PC-9 (cell line): ENCODE measurements around the gene SLC5A5. TPM values are rescaled to one million over a fixed set of nuclear protein-coding genes. Genes with fewer than 3 reads are reported as not detected.

ENCODE experiments used
- BruUV-seq: library from RNA; stranded (reverse); fragments of 400-500 nt; replicated peaks from 2 replicates; lab custom pipeline; 2021; lab: Mats Ljungman, UMichigan
- CTCF ChIA-PET: fragments of 300-600 bp; sonication (Branson Sonifier 250); formaldehyde crosslinking; loops from one replicate; lab custom pipeline; 2022; ENCODE audit warnings: antibody characterized with exemption; lab: Charles Lee
- POLR2A ChIA-PET: fragments of 300-600 bp; sonication (Branson Sonifier 250); formaldehyde crosslinking; loops from one replicate; lab custom pipeline; 2022; ENCODE audit warnings: antibody characterized with exemption; ENCODE audit not compliant: unreplicated experiment; lab: Charles Lee
- DNase-seq, 2 experiments: peaks; one replicate each; pipeline versions ENCODE4 v3.0.0 to v3.0.0-alpha.2; 2015 to 2022; ENCODE audit warnings: mixed read lengths in 1 of 2
- H2AFZ ChIP-seq: fragments of 200-600 bp; sonication (generic); 2 replicates; pipeline ENCODE4 v1.8.1; 2017; ENCODE audit warnings: antibody characterized with exemption
- H3F3A ChIP-seq: fragments of 200-600 bp; sonication (generic); 2 replicates; pipeline ENCODE4 v1.8.1; 2017; ENCODE audit warnings: antibody characterized with exemption, mild to moderate bottlenecking, low read depth; ENCODE audit not compliant: insufficient read depth
- H3K27ac ChIP-seq: fragments of 200-600 bp; sonication (generic); 2 replicates; pipeline ENCODE4 v1.6.1; 2016; ENCODE audit warnings: mixed run types
- H3K27me3 ChIP-seq: fragments of 200-600 bp; sonication (generic); 2 replicates; pipeline ENCODE4 v1.6.1; 2016; ENCODE audit warnings: low read depth, mixed run types; ENCODE audit not compliant: insufficient read depth
- H3K36me3 ChIP-seq: fragments of 200-600 bp; sonication (generic); 2 replicates; pipeline ENCODE4 v1.6.1; 2016; ENCODE audit warnings: low read depth, mixed run types
- H3K4me1 ChIP-seq: fragments of 200-600 bp; sonication (generic); replicated peaks from 2 replicates; pipeline ENCODE4 v1.6.1; 2016; ENCODE audit warnings: mixed run types; ENCODE audit not compliant: insufficient read depth
- H3K4me2 ChIP-seq: fragments of 200-600 bp; sonication (generic); 2 replicates; pipeline ENCODE4 v1.6.1; 2017; ENCODE audit warnings: mixed run types
- H3K4me3 ChIP-seq: fragments of 200-600 bp; sonication (generic); 2 replicates; pipeline ENCODE4 v1.6.1; 2016; ENCODE audit warnings: mixed run types
- H3K79me2 ChIP-seq: fragments of 200-600 bp; sonication (generic); 2 replicates; pipeline ENCODE4 v1.6.1; 2017; ENCODE audit warnings: low read depth, mixed run types
- H3K9me2 ChIP-seq: fragments of 200-600 bp; sonication (generic); 2 replicates; pipeline ENCODE4 v1.8.1; 2017; ENCODE audit warnings: mild to moderate bottlenecking; ENCODE audit not compliant: insufficient read depth
- H3K9me3 ChIP-seq: fragments of 200-600 bp; sonication (generic); 2 replicates; pipeline ENCODE4 v1.8.1; 2016; ENCODE audit warnings: low read depth; ENCODE audit not compliant: insufficient read depth
- H4K20me1 ChIP-seq: fragments of 200-600 bp; sonication (generic); 2 replicates; pipeline ENCODE4 v1.8.1; 2017; ENCODE audit not compliant: insufficient read depth
- CTCF ChIP-seq: fragments of 200-600 bp; sonication (generic); conservative IDR thresholded peaks from 2 replicates; pipeline ENCODE4 v1.6.1; 2017; ENCODE audit warnings: mixed run types, antibody characterized with exemption, mild to moderate bottlenecking, moderate library complexity
- EZH2 ChIP-seq: fragments of 200-600 bp; sonication (generic); IDR thresholded peaks from 2 replicates; pipeline ENCODE4 v1.8.0; 2017; ENCODE audit warnings: antibody characterized with exemption, low read depth
- intact Hi-C: fragments of 100-400 bp; cut with micrococcal nuclease; formaldehyde crosslinking; loops from one replicate; pipeline ENCODE4 v1.10.0; 2022; ENCODE audit not compliant: unreplicated experiment
- total RNA-seq: library from RNA; stranded (reverse); gene quantifications from 2 replicates; pipeline ENCODE4 v1.2.3, GENCODE V29; 2021

SLC5A5 gene
- total RNA-seq, 1 experiment from 2014 or later = not detected

DNA sequence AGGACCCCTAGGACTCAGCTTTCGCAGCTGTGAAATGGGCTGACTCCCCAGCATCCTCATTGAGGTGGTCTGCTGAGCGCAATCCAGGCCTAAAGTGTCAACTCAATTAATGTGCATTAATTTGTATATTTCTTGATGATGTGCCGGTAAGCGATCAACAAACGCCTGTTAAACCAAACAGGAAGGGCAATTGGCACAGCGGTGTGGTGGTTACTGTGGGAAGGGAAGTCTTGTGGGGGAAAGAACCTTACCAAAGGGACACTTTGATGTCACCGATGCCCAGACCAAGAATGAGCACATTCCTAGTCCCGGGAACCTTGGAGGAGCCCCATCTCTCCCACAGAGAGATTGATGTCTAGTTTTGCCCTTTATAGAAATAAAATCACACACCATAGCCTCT, 25.6 kb upstream of the SLC5A5 start:
- Histone ChIP-seq H3K27me3 (no peaks in the 10 kb centered on the region), H3K9me3 (no peaks in the 10 kb centered on the region), H3K4me3 (no peak overlapping the region), H3K4me2 (no peak overlapping the region), H2AFZ (no peak overlapping the region), H4K20me1 (no peaks in the 10 kb centered on the region), H3K27ac (no peak overlapping the region), H3K79me2 (peaks cover 12% of the 10 kb centered on the region), H3K4me1 (peaks cover 22% of the 10 kb centered on the region), H3K36me3 (no peaks in the 10 kb centered on the region), H3F3A (peaks cover 14% of the 10 kb centered on the region), H3K9me2 (no peaks in the 10 kb centered on the region)
- DNase-seq = no peak
- ChIA-PET CTCF (no interaction called here), POLR2A (no interaction called here)
- no TSS peak for BruUV-seq
- TF ChIP-seq EZH2 (no peak), CTCF (no peak)
- intact Hi-C loops = no loop called here

- Histone ChIP-seq H3K27ac (no peak within 1 kb of the TSS), H3K27me3 (no peaks in the 10 kb centered on the region), H3K9me3 (no peaks in the 10 kb centered on the region), H3K9me2 (no peaks in the 10 kb centered on the region), H3K4me3 (no peak within 1 kb of the TSS), H3K4me2 (no peak within 1 kb of the TSS), H3K4me1 (peaks cover 24% of the 10 kb centered on the region), H3K36me3 (no peaks in the 10 kb centered on the region), H2AFZ (no peak within 1 kb of the TSS), H4K20me1 (no peaks in the 10 kb centered on the region), H3F3A (peaks cover 18% of the 10 kb centered on the region), H3K79me2 (peaks cover 8% of the 10 kb centered on the region)
- intact Hi-C loops = no loop called here
- no peak for DNase-seq
- BruUV-seq = no TSS peak
- no peak for TF ChIP-seq CTCF
- TF ChIP-seq EZH2 = no peak
- ChIA-PET CTCF (interaction anchor here (0.6 kb wide), 1 partner anchor 482 kb away, joined by 3 read pairs; no protein-coding TSS in a partner anchor), POLR2A (no interaction called here)
These were observed 24.0 kb upstream of the SLC5A5 start, which contains the start of gene JAK3 for GRCh38 chr19:17847538-17848366. Gene JAK3 (minus strand): TSS chr19:17847982. CDS start chr19:17844417, 3,565 bp downstream.

DNA sequence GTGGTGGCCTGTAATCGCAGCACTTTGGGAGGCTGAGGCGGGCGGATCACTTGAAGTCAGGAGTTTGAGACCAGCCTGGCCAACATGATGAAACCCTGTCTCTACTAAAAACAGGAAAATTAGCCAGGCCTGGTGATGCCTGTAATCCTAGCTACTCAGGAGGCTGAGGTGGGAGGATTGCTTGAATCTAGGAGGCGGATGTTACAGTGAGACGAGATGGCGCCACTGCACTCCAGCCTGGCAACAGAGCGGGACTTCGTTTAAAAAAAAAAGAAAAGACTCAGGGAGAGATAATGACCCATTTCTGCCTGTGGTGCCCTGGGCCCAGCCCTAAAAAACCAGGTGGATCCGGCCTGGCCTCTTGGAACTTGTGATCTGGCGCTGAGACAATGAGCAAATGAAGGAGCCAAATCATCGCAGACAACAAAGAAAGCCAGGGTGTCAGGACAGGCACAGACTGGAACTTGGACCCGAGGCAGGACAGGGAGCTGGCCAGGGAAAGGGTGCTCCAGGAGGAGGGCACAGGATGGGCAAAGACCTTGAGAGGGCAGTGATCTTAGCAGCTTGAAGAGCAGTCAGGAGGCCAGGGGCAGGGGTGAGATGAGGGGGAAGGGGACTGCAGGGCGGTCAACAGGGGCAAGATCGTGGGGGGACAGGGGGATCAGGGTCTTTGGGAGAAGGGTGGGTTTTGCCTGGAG, 23.0 kb upstream of the SLC5A5 start:
- Histone ChIP-seq H3K27me3 (no peaks in the 10 kb centered on the region), H4K20me1 (no peaks in the 10 kb centered on the region), H3K4me3 (no peak overlapping the region), H3K4me1 (peaks cover 18% of the 10 kb centered on the region), H2AFZ (no peak overlapping the region), H3K9me2 (no peaks in the 10 kb centered on the region), H3K4me2 (no peak overlapping the region), H3K27ac (no peak overlapping the region), H3K36me3 (no peaks in the 10 kb centered on the region), H3K79me2 (no peaks in the 10 kb centered on the region), H3K9me3 (no peaks in the 10 kb centered on the region), H3F3A (peaks cover 18% of the 10 kb centered on the region)
- DNase-seq = no peak
- POLR2A ChIA-PET = no interaction called here
- CTCF ChIA-PET = interaction anchor here (0.6 kb wide), 1 partner anchor 30 kb away, joined by 5 read pairs; no protein-coding TSS in a partner anchor
- intact Hi-C loops = no loop called here
- no peak for TF ChIP-seq EZH2
- no peak for TF ChIP-seq CTCF
- BruUV-seq = no TSS peak
